Activated CD8-positive, alpha-beta memory T cell treated with anti-CD3 and anti-CD28 coated beads for 4 hours (primary cell): ENCODE measurements around the gene RFT1.

Source experiments
- DNase-seq, 2 donors: peaks; one replicate each; pipeline ENCODE4 v3.0.0-alpha.2; 2020; ENCODE audit warnings: low read depth in 2 of 2

Gene RFT1

GRCh38 chr3:53085476-53085875 is 44.8 kb downstream of the RFT1 start:
- no peak for DNase-seq

GRCh38 chr3:53084310-53085001 is 45.8 kb downstream of the RFT1 start:
- no peak for DNase-seq

GRCh38 chr3:53083949-53084309 is 46.3 kb downstream of the RFT1 start:
- no peak for DNase-seq

GRCh38 chr3:53083521-53083920 is 46.7 kb downstream of the RFT1 start:
- DNase-seq, result no peak

GRCh38 chr3:53082736-53083135 is 47.5 kb downstream of the RFT1 start:
- no peak for DNase-seq

GRCh38 chr3:53081318-53081717 is 48.9 kb downstream of the RFT1 start:
- DNase-seq, result no peak

GRCh38 chr3:53080612-53081205 is 49.5 kb downstream of the RFT1 start:
- no peak for DNase-seq

GRCh38 chr3:53079791-53080555 is 50.3 kb downstream of the RFT1 start:
- DNase-seq, result no peak

- DNase-seq, result no peak
Measured at GRCh38 chr3:53079147-53079546, 51.1 kb downstream of the RFT1 start.

GRCh38 chr3:53078656-53079055 is 51.6 kb downstream of the RFT1 start:
- no peak for DNase-seq

GRCh38 chr3:53077476-53078220 is 52.6 kb downstream of the RFT1 start:
- DNase-seq, result no peak

- DNase-seq, result no peak
Measured at GRCh38 chr3:53075743-53076140, 54.5 kb downstream of the RFT1 start.

GRCh38 chr3:53074761-53075742 is 55.2 kb downstream of the RFT1 start:
- DNase-seq, result no peak

- no peak for DNase-seq
Measured at GRCh38 chr3:53074366-53074696, 55.9 kb downstream of the RFT1 start.

GRCh38 chr3:53073553-53074365 is 56.5 kb downstream of the RFT1 start:
- no peak for DNase-seq

GRCh38 chr3:53072653-53073552 is 57.3 kb downstream of the RFT1 start:
- DNase-seq, result peak; percentile 70 to 72

- no peak for DNase-seq
Measured at GRCh38 chr3:53071882-53072431, 58.3 kb downstream of the RFT1 start.

GRCh38 chr3:53069422-53070068 is 60.7 kb downstream of the RFT1 start:
- DNase-seq, result no peak

GRCh38 chr3:53068176-53068575 is 62.1 kb downstream of the RFT1 start:
- DNase-seq, result no peak
